22Rv1 (cell line): Measurements from ENCODE around the gene STH.

Experiments
- CTCF ChIP-seq: fragments of 450-650 bp; IDR thresholded peaks from 2 replicates; pipeline ENCODE4 v1.5.1; 2017; ENCODE audit warnings: mild to moderate bottlenecking
- ZFX ChIP-seq: fragments of 450-650 bp; IDR thresholded peaks from 2 replicates; pipeline ENCODE4 v1.6.1; 2017; ENCODE audit warnings: antibody characterized with exemption, borderline replicate concordance

DNA sequence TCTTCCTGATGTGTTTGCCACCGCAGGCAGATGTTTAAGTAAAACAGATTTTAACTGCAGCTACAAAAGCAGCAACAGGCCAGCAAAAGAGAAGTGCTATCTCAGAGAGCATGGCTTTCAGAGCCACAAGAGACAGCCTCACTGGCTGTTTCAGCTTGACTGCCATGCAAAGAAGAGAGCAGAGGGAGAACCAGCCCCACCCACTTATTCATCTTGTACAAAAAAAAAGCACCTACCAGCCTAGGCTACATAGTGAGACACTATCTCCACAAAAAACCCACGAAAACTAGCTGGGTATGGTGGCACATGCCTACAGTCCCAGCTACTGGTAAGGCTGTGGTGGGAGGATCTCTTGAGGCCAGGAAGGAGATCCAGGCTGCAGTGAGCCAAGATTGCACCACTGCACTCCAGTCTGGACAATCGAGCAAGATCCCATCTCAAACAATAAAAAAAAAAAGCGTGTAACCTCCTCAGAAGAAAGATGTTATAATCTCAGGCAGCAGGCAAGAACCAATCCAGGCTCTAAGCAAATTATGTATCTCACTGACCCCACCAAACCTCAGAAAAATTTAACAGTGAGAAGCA lies 30.0 kb downstream of the STH start:
- no peak for TF ChIP-seq CTCF
- no peak for TF ChIP-seq ZFX
